Naive thymus-derived CD4-positive, alpha-beta T cell (primary cell): Measurements from ENCODE around the gene TCAP. TPM values are rescaled to one million over a fixed set of nuclear protein-coding genes. Genes with fewer than 3 reads are reported as not detected.

Source experiments
- ATAC-seq: fragments of 150-1000 bp; cut with Tn5 transposase; 2 replicates; pipeline ENCODE4 v1.10.0; 2021; ENCODE audit warnings: mild to moderate bottlenecking, moderate library complexity
- CTCF ChIA-PET: fragments of 350-600 bp; sonication (Branson Sonifier 250); formaldehyde crosslinking; loops from one replicate; lab custom pipeline; 2021; ENCODE audit warnings: antibody characterized with exemption; lab: Charles Lee
- POLR2A ChIA-PET: fragments of 350-600 bp; sonication (Branson Sonifier 250); formaldehyde crosslinking; loops from one replicate; lab custom pipeline; 2021; ENCODE audit warnings: antibody characterized with exemption, inconsistent platforms; lab: Charles Lee
- DNase-seq, 9 donors: peaks; one replicate each; pipeline versions ENCODE4 v3.0.0 to v3.0.0-alpha.2; 2020 to 2022; ENCODE audit warnings: mixed read lengths in 1 of 9
- H3K27ac ChIP-seq: one replicate; pipeline ENCODE4 v1.7.0; 2013; ENCODE audit warnings: mild to moderate bottlenecking, low read depth, low read length, moderate library complexity
- H3K27me3 ChIP-seq, 2 donors: one replicate each; pipeline ENCODE4 v1.7.0; 2013; ENCODE audit warnings: low read length in 2 of 2, mild to moderate bottlenecking in 2 of 2, moderate library complexity in 2 of 2; ENCODE audit not compliant: control insufficient read depth in 2 of 2, insufficient read depth in 2 of 2
- H3K36me3 ChIP-seq, 3 experiments: 1 replicate in 2 of 3; 2 replicates in 1 of 3; pipeline ENCODE4 v1.7.0; 2013; ENCODE audit warnings: low read length in 3 of 3, mild to moderate bottlenecking in 3 of 3, moderate library complexity in 1 of 3; ENCODE audit not compliant: insufficient read depth in 3 of 3, control insufficient read depth in 2 of 3
- H3K4me1 ChIP-seq, 2 donors: one replicate each; pipeline ENCODE4 v1.7.0; 2013; ENCODE audit warnings: low read length in 2 of 2, mild to moderate bottlenecking in 2 of 2, moderate library complexity in 1 of 2; ENCODE audit not compliant: control insufficient read depth in 2 of 2, insufficient read depth in 2 of 2
- H3K4me3 ChIP-seq: 2 replicates; pipeline ENCODE4 v1.7.0; 2013; ENCODE audit warnings: mild to moderate bottlenecking, low read length
- H3K9me3 ChIP-seq, 3 experiments: 1 replicate in 2 of 3; 2 replicates in 1 of 3; pipeline ENCODE4 v1.7.0; 2013; ENCODE audit warnings: low read length in 3 of 3; ENCODE audit not compliant: control insufficient read depth in 2 of 3
- H3K27ac Mint-ChIP-seq, 9 donors: one replicate each; pipeline ENCODE4 v1.8.0; 2020 to 2022; ENCODE audit warnings: mixed read lengths in 9 of 9, mild to moderate bottlenecking in 8 of 9, moderate library complexity in 5 of 9, inconsistent platforms in 2 of 9
- H3K27me3 Mint-ChIP-seq, 5 donors: one replicate each; pipeline ENCODE4 v1.8.0; 2021 to 2022; ENCODE audit warnings: mixed read lengths in 5 of 5, mild to moderate bottlenecking in 1 of 5
- H3K36me3 Mint-ChIP-seq, 5 donors: one replicate each; pipeline ENCODE4 v1.8.0; 2020 to 2022; ENCODE audit warnings: mixed read lengths in 5 of 5, mild to moderate bottlenecking in 3 of 5, inconsistent platforms in 1 of 5
- H3K4me1 Mint-ChIP-seq, 7 donors: one replicate each; pipeline ENCODE4 v1.8.0; 2020 to 2022; ENCODE audit warnings: mixed read lengths in 7 of 7, mild to moderate bottlenecking in 3 of 7, inconsistent platforms in 1 of 7
- H3K4me3 Mint-ChIP-seq, 10 donors: one replicate each; pipeline ENCODE4 v1.8.0; 2020 to 2022; ENCODE audit warnings: mild to moderate bottlenecking in 10 of 10, mixed read lengths in 10 of 10, moderate library complexity in 6 of 10, inconsistent platforms in 2 of 10
- H3K9me3 Mint-ChIP-seq, 11 donors: one replicate each; pipeline ENCODE4 v1.8.0; 2020 to 2022; ENCODE audit warnings: mixed read lengths in 11 of 11, mild to moderate bottlenecking in 4 of 11, inconsistent platforms in 1 of 11, moderate library complexity in 1 of 11
- intact Hi-C, 2 donors: fragments of 100-400 bp; cut with micrococcal nuclease; formaldehyde crosslinking; loops; one replicate each; pipeline ENCODE4 v1.15.1; 2023
- polyA plus RNA-seq, 2 donors: library from polyadenylated mRNA; unstranded; fragments of 300-500 nt; fragmentation: Illumina TruSeq; gene quantifications; one replicate each; pipeline ENCODE4 v1.2.3, GENCODE V29; 2021
- total RNA-seq, 6 experiments: library from RNA in 5 of 6; stranded (reverse) in 5 of 6; gene quantifications; 1 replicate in 5 of 6; 2 replicates in 1 of 6; pipeline ENCODE4 v1.2.3 and lab custom pipeline; 2021 to 2026

The TCAP gene
- total and polyA plus RNA-seq, 7 experiments from 2014 or later, result 0.12 to 10.5 (median 3.3) TPM; not detected in 1

DNA sequence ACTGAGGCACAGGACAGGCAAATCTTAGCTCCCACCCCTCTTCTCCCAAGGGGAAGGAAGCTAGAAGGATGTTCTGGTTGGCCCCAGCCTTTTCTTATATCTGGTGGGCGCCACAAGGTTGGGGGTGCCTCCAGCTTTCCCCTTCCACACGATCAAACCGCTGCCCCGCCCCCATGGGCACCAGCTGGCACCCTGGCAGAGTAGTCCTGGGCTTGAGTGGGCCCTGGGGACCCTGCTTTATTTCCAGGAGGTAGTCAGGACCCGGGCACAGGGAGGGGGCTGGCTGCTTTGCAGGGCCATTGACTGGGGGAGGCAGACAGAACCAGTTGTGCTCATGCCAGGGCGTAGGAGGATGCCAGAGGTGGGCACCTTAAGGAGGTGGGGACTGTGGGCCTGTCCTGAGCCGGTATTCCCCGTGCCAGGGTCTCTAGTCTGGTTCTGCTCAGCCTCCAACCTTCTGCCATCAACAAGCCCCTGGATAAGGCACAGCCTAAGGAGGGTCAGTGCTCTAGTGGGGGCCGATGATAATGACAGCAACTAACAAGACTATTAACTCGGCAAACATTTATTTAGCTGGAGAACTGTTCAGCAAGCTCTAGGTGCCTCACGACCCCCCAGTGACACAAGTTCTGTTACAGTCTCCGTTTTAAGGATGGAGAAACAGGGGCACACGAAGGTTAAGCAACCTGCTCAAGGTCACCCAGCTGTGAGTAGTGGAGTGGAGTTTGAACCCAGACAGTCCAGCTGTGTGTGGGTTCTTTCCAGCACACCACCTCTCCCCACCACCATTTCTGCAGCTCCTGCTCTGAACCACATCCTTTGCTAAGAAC lies 46.0 kb upstream of the TCAP start:
- intact Hi-C loops, result loop anchor here in 1 of 2 donors (1.0 kb wide), 3 partner anchors 111 to 361 kb away; partner anchors contain the start of genes IKZF3, MIEN1 and PSMD3
- peak overlapping the region in 8 of 10 donors; percentile 23 to 87 (median 66) for H3K4me3 Mint-ChIP-seq
- peaks cover 0 to 69% (median 0%) of the 10 kb centered on the region in 5 donors for H3K27me3 Mint-ChIP-seq
- no peak for ATAC-seq
- no peaks in the 10 kb centered on the region for H3K36me3 ChIP-seq
- peak overlapping the region in 2 of 9 donors; percentile 38 to 41 for H3K27ac Mint-ChIP-seq
- H3K4me1 ChIP-seq, result peaks cover 12 to 20% of the 10 kb centered on the region in 2 donors
- H3K36me3 Mint-ChIP-seq, result peaks cover 0 to 1% (median 0%) of the 10 kb centered on the region in 5 donors
- H3K4me1 Mint-ChIP-seq, result peaks cover 5 to 32% (median 17%) of the 10 kb centered on the region in 7 donors
- H3K27ac ChIP-seq, result no peak overlapping the region
- no peaks in the 10 kb centered on the region for H3K9me3 Mint-ChIP-seq
- ChIA-PET POLR2A (interaction anchor here (0.7 to 2.1 kb wide), 5 partner anchors 49 to 307 kb away, joined by 3 to 6 read pairs (median 4); partner anchors contain the start of genes IKZF3 and PNMT), CTCF (interaction anchor here (0.7 to 8.9 kb wide), 6 partner anchors 9 to 321 kb away, joined by 3 to 104 read pairs (median 4); partner anchors contain the start of genes PNMT and STARD3)
- peaks cover 0 to 4% of the 10 kb centered on the region in 2 donors for H3K27me3 ChIP-seq
- no peak for DNase-seq
- no peaks in the 10 kb centered on the region for H3K9me3 ChIP-seq
- H3K4me3 ChIP-seq, result peak overlapping the region; percentile 52

DNA sequence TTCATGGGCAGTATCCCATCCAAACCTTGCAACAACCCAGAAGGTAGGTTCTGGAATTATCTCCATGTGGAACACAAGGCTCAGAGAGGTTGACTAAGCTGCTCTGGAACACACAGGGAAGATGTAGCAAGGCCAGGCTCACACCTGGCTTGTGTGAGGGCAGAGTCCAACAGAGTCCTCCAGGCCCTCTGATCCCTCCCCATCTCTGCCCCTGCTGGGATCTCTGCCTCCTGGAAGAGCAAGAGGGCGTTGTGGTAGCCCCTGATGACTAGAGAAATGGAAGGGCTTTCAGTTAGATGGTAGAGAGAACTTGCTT lies 45.4 kb upstream of the TCAP start:
- Histone ChIP-seq H3K27me3 (peaks cover 0 to 4% of the 10 kb centered on the region in 2 donors), H3K36me3 (no peaks in the 10 kb centered on the region), H3K4me1 (peaks cover 12 to 20% of the 10 kb centered on the region in 2 donors), H3K4me3 (no peak overlapping the region), H3K9me3 (no peaks in the 10 kb centered on the region), H3K27ac (no peak overlapping the region)
- ChIA-PET CTCF (interaction anchor here (0.8 to 8.9 kb wide), 6 partner anchors 8 to 320 kb away, joined by 3 to 104 read pairs (median 4); partner anchors contain the start of gene STARD3), POLR2A (interaction anchor here (0.7 to 2.1 kb wide), 4 partner anchors 49 to 744 kb away, joined by 3 to 6 read pairs (median 5); partner anchors contain the start of genes IKZF3 and PNMT)
- intact Hi-C loops, result loop anchor here in 1 of 2 donors (5.0 kb wide), 2 partner anchors 48 to 343 kb away; partner anchors contain the start of genes GSDMA, PNMT and TCAP
- H3K9me3 Mint-ChIP-seq, result no peaks in the 10 kb centered on the region
- H3K27ac Mint-ChIP-seq, result no peak overlapping the region
- H3K4me1 Mint-ChIP-seq, result peaks cover 9 to 32% (median 18%) of the 10 kb centered on the region in 7 donors
- H3K4me3 Mint-ChIP-seq, result peak overlapping the region in 1 of 10 donors; percentile 23
- peaks cover 0 to 69% (median 1%) of the 10 kb centered on the region in 5 donors for H3K27me3 Mint-ChIP-seq
- no peak for ATAC-seq
- DNase-seq, result no peak
- peaks cover 0 to 1% (median 0%) of the 10 kb centered on the region in 5 donors for H3K36me3 Mint-ChIP-seq

DNA sequence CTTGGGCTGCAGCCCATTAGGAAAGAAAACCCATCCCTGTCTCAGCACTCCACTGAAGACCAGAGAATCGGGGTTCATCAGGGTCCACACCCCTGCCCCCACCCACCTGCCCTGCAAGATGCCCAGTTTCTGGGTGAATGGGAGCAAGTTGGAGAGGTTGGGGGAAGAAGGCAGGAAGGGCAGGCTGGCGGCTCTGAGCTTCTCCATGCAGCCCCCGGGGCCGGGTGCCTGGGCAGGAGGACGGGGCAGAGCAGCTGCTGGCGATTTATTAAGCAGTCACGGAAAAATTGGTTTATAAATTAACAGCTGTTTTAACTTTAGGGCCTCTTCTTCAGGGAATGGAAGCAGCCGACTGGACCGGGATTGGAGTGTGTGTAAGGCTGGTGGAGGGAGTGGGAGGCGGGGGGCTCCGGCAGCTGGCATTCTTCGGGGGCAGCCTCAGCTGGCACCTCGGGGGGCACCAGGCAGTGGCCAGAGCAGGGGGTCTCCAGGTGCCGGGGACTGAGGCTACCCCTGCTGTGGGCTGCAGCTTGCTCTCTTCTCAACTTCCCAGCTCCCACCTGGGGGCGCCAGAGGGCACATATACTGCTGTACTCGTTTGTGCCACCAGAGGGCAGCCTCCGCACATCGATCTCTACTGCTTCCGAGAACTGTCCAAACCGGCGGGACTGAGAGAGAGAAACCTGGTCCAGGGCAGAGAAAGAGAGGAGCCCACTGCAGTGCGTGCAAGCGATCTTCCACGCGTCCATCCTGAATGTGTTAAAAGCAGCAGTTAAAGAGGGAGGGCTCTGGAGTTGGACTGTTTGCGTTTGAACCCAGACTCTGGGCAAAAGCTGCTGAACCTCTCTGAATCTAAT lies 43.4 kb upstream of the TCAP start:
- Histone ChIP-seq H3K27me3 (peaks cover 3 to 7% of the 10 kb centered on the region in 2 donors), H3K36me3 (no peaks in the 10 kb centered on the region), H3K27ac (no peak overlapping the region), H3K4me3 (peak overlapping the region; percentile 41), H3K4me1 (peaks cover 12 to 26% of the 10 kb centered on the region in 2 donors), H3K9me3 (no peaks in the 10 kb centered on the region)
- CTCF ChIA-PET, result interaction anchor here (0.5 to 8.9 kb wide), 35 partner anchors 14 to 491 kb away, joined by 3 to 104 read pairs (median 4); partner anchors contain the start of genes MIEN1, PNMT, STARD3 and TCAP
- Mint-ChIP-seq H3K9me3 (peaks cover 0 to 1% (median 0%) of the 10 kb centered on the region in 11 donors), H3K36me3 (peaks cover 0 to 1% (median 0%) of the 10 kb centered on the region in 5 donors), H3K4me1 (peaks cover 15 to 38% (median 24%) of the 10 kb centered on the region in 7 donors), H3K4me3 (peak overlapping the region in 8 of 10 donors; percentile 34 to 82 (median 58)), H3K27me3 (peaks cover 5 to 69% (median 18%) of the 10 kb centered on the region in 5 donors), H3K27ac (peak overlapping the region in 4 of 9 donors; percentile 10 to 74 (median 66))
- DNase-seq (peak; percentile 74 to 95 (median 86)), ATAC-seq (peak; percentile 94)
- intact Hi-C loops, result loop anchor here (1.0 to 5.0 kb wide), 16 partner anchors 13 to 359 kb away; partner anchors contain the start of genes IKZF3 (in 2 of the 2), MIEN1 (in 2 of the 2), PNMT (in 2 of the 2) and PSMD3 (in 2 of the 2)
- POLR2A ChIA-PET, result interaction anchor here (0.7 to 2.0 kb wide), 9 partner anchors 9 to 243 kb away, joined by 3 to 8 read pairs (median 5); partner anchors contain the start of genes IKZF3, MIEN1 and PNMT

DNA sequence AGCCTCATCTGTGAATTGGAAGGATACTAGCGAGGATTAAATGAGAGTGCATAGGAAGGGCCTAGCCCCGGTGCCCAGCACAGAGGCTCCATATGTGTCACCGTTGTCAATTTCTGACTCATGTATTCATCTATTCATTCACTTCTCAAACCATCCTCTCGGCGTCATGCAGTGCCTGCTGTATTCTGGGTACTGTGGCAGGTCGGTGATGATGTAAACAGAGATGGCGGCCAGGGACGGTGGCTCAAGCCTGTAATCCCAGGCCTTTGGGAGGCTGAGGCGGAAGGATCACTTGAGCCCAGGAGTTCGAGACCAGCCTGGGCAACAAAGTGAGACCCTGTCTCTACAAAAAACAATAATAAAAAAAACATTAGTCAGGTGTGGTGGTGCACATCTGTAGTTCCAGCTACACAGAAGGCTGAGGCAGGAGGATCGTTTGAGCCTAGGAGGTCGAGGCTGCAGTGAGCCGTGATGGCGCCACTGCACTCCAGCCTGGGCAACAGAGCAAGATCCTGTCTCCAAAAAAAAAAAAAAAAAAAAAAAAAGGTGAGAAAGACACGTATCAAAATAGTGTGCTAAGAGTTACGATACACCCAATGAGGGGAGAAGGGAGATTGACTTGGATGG lies 42.7 kb upstream of the TCAP start:
- peak overlapping the region; percentile 41 for H3K4me3 ChIP-seq
- H3K27me3 ChIP-seq, result peaks cover 3 to 4% of the 10 kb centered on the region in 2 donors
- peaks cover 0 to 1% (median 0%) of the 10 kb centered on the region in 11 donors for H3K9me3 Mint-ChIP-seq
- no peak overlapping the region for H3K27ac ChIP-seq
- ChIA-PET POLR2A (interaction anchor here (1.0 to 2.0 kb wide), 6 partner anchors 9 to 190 kb away, joined by 3 to 7 read pairs (median 4); partner anchors contain the start of gene PNMT), CTCF (interaction anchor here (0.6 to 8.9 kb wide), 28 partner anchors 8 to 893 kb away, joined by 3 to 104 read pairs (median 4); partner anchors contain the start of genes MIEN1, PNMT and STARD3)
- peaks cover 0 to 1% (median 0%) of the 10 kb centered on the region in 5 donors for H3K36me3 Mint-ChIP-seq
- DNase-seq (no peak), ATAC-seq (peak; percentile 25)
- H3K27ac Mint-ChIP-seq, result peak overlapping the region in 3 of 9 donors; percentile 64 to 74 (median 68)
- H3K4me3 Mint-ChIP-seq, result peak overlapping the region in 7 of 10 donors; percentile 34 to 82 (median 55)
- H3K4me1 ChIP-seq, result peaks cover 7 to 24% of the 10 kb centered on the region in 2 donors
- no peaks in the 10 kb centered on the region for H3K36me3 ChIP-seq
- peaks cover 5 to 64% (median 18%) of the 10 kb centered on the region in 5 donors for H3K27me3 Mint-ChIP-seq
- intact Hi-C loops, result loop anchor here (1.0 to 5.0 kb wide), 17 partner anchors 12 to 358 kb away; partner anchors contain the start of genes IKZF3 (in 2 of the 2), MIEN1 (in 2 of the 2), PNMT (in 2 of the 2) and PSMD3 (in 2 of the 2)
- peaks cover 15 to 37% (median 25%) of the 10 kb centered on the region in 7 donors for H3K4me1 Mint-ChIP-seq
- H3K9me3 ChIP-seq, result no peaks in the 10 kb centered on the region

DNA sequence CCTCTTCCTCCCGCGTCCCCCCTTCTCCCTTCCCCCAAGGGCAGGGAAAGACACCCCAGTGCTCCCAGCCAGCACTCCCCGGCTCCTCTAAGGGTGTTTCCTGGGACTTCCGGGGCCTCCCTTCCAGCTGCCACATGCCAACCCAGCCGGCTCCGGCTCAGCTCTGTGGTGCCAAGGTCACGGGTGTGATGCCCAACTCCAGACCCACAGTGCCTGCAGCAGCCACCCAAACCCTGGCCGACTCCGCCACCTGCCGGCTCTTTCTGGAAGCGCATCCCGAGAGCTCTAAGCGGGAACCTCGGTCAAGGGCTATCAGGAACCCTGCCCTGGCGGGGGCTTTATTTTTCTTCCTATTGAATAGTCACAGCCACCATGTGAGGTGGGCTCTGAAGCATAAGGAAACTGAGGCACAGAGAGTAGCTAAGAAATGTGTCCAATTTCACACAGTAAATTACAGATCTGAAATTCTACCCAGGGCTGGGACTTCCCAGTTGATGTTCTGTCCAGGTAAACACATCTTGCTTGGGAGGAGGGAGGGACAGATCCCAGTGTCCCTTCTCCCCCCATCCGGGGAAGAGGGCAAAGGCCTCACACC lies 41.7 kb upstream of the TCAP start:
- DNase-seq, result peak; percentile 66 to 89 (median 78)
- POLR2A ChIA-PET, result interaction anchor here (0.6 to 1.5 kb wide), 8 partner anchors 10 to 220 kb away, joined by 3 to 6 read pairs (median 3); partner anchors contain the start of genes MIEN1 and STARD3
- H3K36me3 Mint-ChIP-seq, result no peaks in the 10 kb centered on the region
- peak; percentile 75 for ATAC-seq
- H3K9me3 Mint-ChIP-seq, result peaks cover 0 to 1% (median 0%) of the 10 kb centered on the region in 11 donors
- Histone ChIP-seq H3K36me3 (no peaks in the 10 kb centered on the region), H3K4me1 (peaks cover 6 to 22% of the 10 kb centered on the region in 2 donors), H3K27me3 (peaks cover 3 to 4% of the 10 kb centered on the region in 2 donors), H3K9me3 (no peaks in the 10 kb centered on the region), H3K4me3 (no peak overlapping the region), H3K27ac (no peak overlapping the region)
- CTCF ChIA-PET, result interaction anchor here (0.6 to 8.9 kb wide), 28 partner anchors 12 to 1565 kb away, joined by 3 to 104 read pairs (median 4); partner anchors contain the start of genes MIEN1, PNMT and STARD3
- intact Hi-C loops, result loop anchor here (1.0 to 5.0 kb wide), 7 partner anchors 29 to 339 kb away; partner anchors contain the start of genes GSDMA (in 1 of the 2), LRRC3C (in 1 of the 2), ORMDL3 (in 1 of the 2) and PNMT (in 1 of the 2)
- H3K4me3 Mint-ChIP-seq, result peak overlapping the region in 3 of 10 donors; percentile 14 to 53 (median 49)
- H3K4me1 Mint-ChIP-seq, result peaks cover 15 to 34% (median 22%) of the 10 kb centered on the region in 7 donors
- peaks cover 10 to 69% (median 23%) of the 10 kb centered on the region in 5 donors for H3K27me3 Mint-ChIP-seq
- peak overlapping the region in 1 of 9 donors; percentile 42 for H3K27ac Mint-ChIP-seq
